HepG2 (cell line): ENCODE measurements around the gene TRIM43B.
"Not testable (repeated sequence)": the region's sequence is repeated elsewhere in the genome, so short reads cannot be mapped to it uniquely, and the experiment has no call there.

Experiments
- AFF4 ChIP-seq: sonication (generic); formaldehyde crosslinking; IDR thresholded peaks from 2 replicates; pipeline ENCODE4 v1.4.0; 2020; ENCODE audit warnings: missing genetic modification reagents
- CREB1 ChIP-seq, 2 experiments: fragments of 450-650 bp in 1 of 2; IDR thresholded peaks; 2 replicates each; pipeline ENCODE4 v1.6.1; 2016 to 2017; ENCODE audit warnings: control low read depth in 1 of 2, mild to moderate bottlenecking in 1 of 2, missing compliant biosample characterization in 1 of 2, missing genetic modification characterization in 1 of 2
- DNMT3B ChIP-seq: conservative IDR thresholded peaks from 2 replicates; pipeline ENCODE4 v1.6.1; 2016; ENCODE audit warnings: missing biosample characterization, control low read depth
- GTF2F1 ChIP-seq: fragments of 150-350 bp; IDR thresholded peaks from 2 replicates; pipeline ENCODE4 v1.6.1; 2014; ENCODE audit warnings: low read length
- HCFC1 ChIP-seq: fragments of 150-350 bp; IDR thresholded peaks from 2 replicates; pipeline ENCODE4 v1.6.1; 2014; ENCODE audit warnings: low read depth, low read length
- HMGXB4 ChIP-seq, 2 experiments: sonication (generic) in 1 of 2; formaldehyde crosslinking in 1 of 2; IDR thresholded peaks; 2 replicates each; pipeline versions ENCODE4 v1.4.0 to v1.6.1; 2018 to 2020; ENCODE audit warnings: missing genetic modification reagents in 2 of 2, borderline replicate concordance in 1 of 2, low read depth in 1 of 2, mild to moderate bottlenecking in 1 of 2, missing biosample characterization in 1 of 2
- NR2F1 ChIP-seq, 2 experiments: fragments of 450-650 bp in 1 of 2; formaldehyde crosslinking in 1 of 2; IDR thresholded peaks; 2 replicates each; pipeline versions ENCODE4 v1.5.0 to v1.6.1; 2016 to 2020; ENCODE audit warnings: mild to moderate bottlenecking in 1 of 2, missing compliant biosample characterization in 1 of 2, missing genetic modification reagents in 1 of 2, moderate library complexity in 1 of 2
- POLR2A ChIP-seq, 2 experiments: IDR thresholded peaks; 2 replicates each; pipeline ENCODE4 v1.6.1; 2011; ENCODE audit warnings: low read depth in 2 of 2, low read length in 2 of 2, mild to moderate bottlenecking in 1 of 2, moderate library complexity in 1 of 2; ENCODE audit not compliant: insufficient read depth in 1 of 2
- RARG ChIP-seq: sonication (generic); formaldehyde crosslinking; IDR thresholded peaks from 2 replicates; pipeline ENCODE4 v1.4.0; 2020; ENCODE audit warnings: low read depth, mild to moderate bottlenecking, missing genetic modification reagents
- RFX5 ChIP-seq: IDR thresholded peaks from 2 replicates; pipeline ENCODE4 v1.6.1; 2011; ENCODE audit warnings: low read depth, low read length, improper control_type of control experiment
- UBTF ChIP-seq: sonication (generic); formaldehyde crosslinking; IDR thresholded peaks from 2 replicates; pipeline ENCODE4 v1.4.0; 2020; ENCODE audit warnings: mild to moderate bottlenecking, missing genetic modification reagents
- ZBTB2 ChIP-seq: sonication (generic); formaldehyde crosslinking; IDR thresholded peaks from 2 replicates; pipeline ENCODE4 v1.8.0; 2022; ENCODE audit warnings: low read depth, missing genetic modification reagents
- ZFP37 ChIP-seq: sonication (generic); formaldehyde crosslinking; IDR thresholded peaks from 2 replicates; pipeline ENCODE4 v1.4.0; 2020; ENCODE audit warnings: missing genetic modification reagents, borderline replicate concordance

GRCh38 chr2:95427196-95427867 is 57.2 kb downstream of the TRIM43B start:
- not testable (repeated sequence) for TF ChIP-seq GTF2F1; RARG (CRISPR knock-in tag); POLR2A (IDR thresholded peaks at IDR 0.05; ENCODE audit: insufficient read depth in 1 of 2, low read depth in 2 of 2, low read length in 2 of 2); RFX5; DNMT3B (CRISPR knock-in tag); CREB1 (IDR thresholded peaks at IDR 0.05); CREB1 (CRISPR knock-in tag; IDR thresholded peaks at IDR 0.05); AFF4 (CRISPR knock-in tag); UBTF (CRISPR knock-in tag); HCFC1; HMGXB4 (CRISPR knock-in tag; IDR thresholded peaks at IDR 0.05; ENCODE audit: borderline replicate concordance in 1 of 2, low read depth in 1 of 2); ZBTB2; ZFP37 (CRISPR knock-in tag); NR2F1 (CRISPR knock-in tag; IDR thresholded peaks at IDR 0.05)
